Measurements from ENCODE around the gene EML4.

GRCh38 chr2:42239289-42239661 lies 70.1 kb downstream of the EML4 start:
- no peak for TF ChIP-seq CTCF (IDR thresholded peaks at IDR 0.05)
- TF ChIP-seq POLR2A (IDR thresholded peaks at IDR 0.05): no peak
- TF ChIP-seq EP300 (IDR thresholded peaks at IDR 0.05): no peak

Measured in ovary (tissue), 3 donors.